HL-60/S4 treated with retinoic acid at 250 ng/mL for 4 days and 3 days (cell line): Measurements from ENCODE around the gene BHLHA15.

Source experiments
- in situ Hi-C: fragments of 300-500 bp; cut with MboI; formaldehyde crosslinking; loops from 2 replicates; pipeline ENCODE4 v1.7.0; 2022; ENCODE audit warnings: low sequenced_read_pairs

The BHLHA15 gene

DNA sequence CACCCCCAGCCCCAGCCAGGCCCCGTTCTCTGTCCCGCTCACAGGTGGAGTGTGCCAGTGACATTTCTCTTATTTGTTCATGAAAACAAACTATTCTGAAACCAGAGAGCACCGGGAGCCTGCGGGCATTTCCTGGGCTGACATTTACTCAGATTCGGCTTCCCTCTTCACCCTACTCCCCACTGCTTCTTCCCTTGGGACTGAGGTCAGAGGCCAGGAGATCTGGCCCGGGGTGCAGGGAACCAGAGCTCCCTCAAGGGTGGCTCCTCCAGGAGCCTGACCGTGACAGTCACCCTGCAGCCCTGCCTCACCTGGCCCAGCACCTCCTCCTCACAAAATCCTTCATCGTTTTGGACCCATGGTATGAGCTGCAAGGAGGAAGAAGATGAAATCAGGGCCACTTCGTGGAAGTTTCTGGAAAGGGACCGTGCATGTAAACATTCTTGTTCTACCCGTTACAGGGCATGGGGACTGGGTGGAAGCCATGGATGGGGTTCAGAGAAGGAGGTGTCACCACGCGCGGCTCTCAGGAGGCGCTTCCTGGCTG is 12.2 kb downstream of the BHLHA15 start:
- in situ Hi-C loops = no loop called here

DNA sequence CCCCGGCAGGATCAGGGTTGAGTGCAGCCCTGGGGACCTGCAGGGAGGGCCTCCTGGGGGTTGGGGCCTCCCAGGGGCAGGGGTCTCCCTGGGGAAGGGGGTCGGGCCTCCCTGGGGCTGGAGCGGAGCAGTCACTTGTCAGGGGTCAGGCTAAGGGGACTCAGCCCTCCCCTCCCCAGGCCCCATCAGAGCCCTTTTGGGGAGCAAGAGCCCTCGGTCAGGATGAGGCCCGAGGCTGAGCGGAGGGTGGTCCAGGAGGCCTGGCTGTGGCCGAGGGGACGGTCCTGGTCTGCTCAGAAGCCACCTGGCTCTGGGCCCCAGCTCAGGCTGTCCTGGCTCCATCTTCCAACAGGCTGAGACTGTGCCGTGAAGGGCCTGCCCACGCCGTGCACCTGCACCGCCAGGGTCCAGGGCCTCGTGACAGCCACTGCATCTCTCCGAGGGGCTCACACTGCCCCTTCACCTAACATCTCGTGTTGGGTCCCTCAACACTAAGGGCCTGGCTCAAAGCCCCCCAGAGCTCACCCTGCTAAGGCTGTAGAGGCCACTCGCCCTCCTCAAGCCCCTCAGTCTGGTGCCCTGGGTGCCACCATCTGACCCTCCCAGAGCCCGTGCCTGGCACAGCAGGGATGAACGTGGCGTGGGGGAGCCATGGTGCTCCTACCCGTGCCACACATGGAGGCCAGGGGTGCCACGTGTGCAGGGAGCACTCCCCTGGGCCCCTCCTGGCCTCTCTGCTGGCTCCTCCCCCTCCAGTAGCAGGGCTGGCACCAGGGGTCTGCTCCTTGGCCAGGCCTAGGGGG is 12.9 kb downstream of the BHLHA15 start:
- in situ Hi-C loops = no loop called here

DNA sequence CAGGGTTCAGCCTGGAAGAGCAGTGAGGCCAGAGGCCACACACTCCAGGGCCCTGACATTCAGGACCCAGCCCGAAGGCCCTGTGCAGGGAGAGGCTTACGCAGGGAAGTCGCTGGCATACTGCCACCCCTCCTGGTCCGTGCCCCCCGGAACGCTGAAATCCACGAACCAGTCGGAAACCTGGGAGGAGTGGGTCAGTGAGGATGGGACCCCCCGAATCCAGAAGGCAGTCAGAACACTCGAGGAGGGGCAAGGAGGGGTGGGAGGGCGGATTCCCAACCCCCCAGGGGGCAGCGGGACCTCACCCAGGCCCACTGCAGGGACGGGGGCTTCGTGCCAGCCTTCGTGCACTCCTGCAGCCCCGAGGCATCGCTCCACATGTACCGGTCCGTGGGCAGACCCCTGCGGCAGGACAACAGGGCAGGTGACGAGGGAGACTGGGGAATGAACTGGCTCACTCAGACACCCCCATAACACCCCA is 13.5 kb downstream of the BHLHA15 start:
- in situ Hi-C loops = no loop called here

DNA sequence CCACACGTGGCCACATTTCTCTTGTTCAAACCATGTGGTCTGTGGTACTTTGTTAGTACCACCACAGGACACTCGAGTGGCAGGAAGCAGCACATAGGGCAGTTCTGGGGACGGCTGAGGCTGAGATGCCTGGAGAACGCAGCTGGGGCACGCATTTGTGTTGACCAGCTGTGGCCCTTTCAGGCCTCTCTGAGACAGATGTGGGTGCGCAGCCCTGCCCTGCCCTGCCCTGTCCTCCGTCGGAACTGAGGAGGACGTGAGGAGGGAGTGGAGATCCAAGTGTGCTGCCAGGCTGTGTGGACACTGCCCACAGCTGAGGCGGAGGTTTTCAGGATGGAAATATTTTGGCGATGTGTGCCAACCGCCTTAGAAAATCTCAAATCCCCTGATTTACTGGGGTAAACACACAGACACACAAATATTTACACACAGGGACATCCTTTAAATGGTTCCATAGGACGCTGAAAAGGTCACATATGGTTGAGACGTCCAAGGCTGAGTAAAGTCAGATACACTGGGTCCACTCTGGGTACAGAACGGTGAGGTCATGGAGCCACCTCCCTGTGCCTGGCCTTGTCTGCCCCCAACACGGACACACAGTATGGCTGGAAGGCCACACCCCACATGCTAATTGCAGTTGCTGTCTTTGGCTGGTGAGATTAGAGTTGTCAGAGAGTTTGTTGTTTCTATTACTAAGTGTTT is 14.8 kb downstream of the BHLHA15 start:
- in situ Hi-C loops = no loop called here

DNA sequence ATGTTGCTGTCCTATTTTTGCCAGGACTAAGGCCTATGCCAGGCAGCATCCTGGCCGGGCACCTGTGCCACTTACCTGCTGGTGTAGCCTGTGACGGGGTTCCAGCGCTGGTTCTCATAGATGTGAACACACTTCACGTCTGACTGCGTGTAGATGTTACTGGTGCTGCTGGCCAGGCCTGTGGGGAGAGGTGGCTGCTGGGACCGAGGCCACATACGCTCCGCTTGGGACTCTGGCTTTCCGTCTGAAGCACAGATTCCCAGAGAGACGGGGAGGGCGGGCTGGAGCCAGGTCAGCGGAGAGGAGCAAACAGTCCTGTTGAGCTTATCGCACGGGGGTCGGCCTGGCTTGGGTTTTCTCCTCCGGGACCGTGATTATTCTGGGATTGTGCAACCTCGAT is 16.7 kb downstream of the BHLHA15 start:
- in situ Hi-C loops = no loop called here

GRCh38 chr7:98228801-98229200 is 17.6 kb downstream of the BHLHA15 start:
- in situ Hi-C loops = no loop called here

DNA sequence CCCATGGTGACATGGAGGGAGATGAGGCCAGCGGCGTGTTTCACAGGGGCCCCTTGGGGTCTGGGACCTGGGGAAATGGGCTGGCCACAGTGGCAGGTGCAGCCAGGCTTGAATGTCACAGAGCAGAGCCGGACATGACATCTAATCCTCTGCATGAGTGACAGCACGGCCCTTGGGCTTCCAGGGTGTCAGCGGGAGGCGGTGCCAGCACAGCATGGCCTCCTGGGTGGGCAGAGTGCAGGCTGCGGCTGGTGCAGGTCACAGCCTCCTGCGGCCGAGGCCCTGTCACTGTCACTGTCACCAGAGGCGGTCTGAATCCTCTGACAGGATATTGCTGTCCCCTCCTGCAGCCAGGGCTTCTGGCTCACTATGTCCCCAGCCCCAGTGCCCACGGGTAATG is 18.2 kb downstream of the BHLHA15 start:
- in situ Hi-C loops = no loop called here

GRCh38 chr7:98229991-98230745 is 18.9 kb downstream of the BHLHA15 start:
- in situ Hi-C loops = no loop called here

DNA sequence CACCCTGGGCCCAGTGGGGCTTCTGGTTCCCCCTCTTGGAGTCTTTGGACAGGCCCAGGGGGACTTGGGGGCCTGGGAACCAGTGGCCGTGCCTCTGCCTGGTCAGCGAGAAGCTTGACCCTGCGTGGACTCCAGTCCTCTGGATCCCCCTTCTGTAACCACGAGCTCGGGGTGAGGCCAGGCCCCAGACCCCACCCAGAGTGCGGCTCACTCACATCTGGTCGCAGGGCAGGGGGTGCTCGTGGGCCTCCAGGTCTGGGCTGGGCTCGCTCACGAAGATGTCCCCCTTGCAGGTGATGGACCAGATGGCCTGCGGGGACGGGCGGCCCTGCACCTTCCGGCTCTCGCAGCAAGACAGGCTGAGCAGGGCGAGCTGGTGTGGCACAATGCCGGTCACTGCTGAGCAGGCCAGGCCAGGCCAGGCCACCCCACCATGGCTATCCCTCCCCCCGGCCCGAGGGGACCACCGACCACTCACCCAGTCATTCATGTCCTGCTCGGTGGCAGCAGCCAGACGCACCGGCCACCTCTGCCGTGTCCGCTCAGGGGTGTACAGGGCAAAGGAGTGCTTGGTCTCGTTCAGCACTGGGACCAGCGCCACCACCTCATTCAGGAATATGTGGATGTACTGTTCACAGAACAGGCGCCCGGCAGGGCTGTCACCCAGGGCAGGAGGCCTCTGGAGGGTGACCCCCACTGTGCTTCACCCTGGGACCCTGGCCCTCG is 19.7 kb downstream of the BHLHA15 start:
- in situ Hi-C loops = no loop called here

DNA sequence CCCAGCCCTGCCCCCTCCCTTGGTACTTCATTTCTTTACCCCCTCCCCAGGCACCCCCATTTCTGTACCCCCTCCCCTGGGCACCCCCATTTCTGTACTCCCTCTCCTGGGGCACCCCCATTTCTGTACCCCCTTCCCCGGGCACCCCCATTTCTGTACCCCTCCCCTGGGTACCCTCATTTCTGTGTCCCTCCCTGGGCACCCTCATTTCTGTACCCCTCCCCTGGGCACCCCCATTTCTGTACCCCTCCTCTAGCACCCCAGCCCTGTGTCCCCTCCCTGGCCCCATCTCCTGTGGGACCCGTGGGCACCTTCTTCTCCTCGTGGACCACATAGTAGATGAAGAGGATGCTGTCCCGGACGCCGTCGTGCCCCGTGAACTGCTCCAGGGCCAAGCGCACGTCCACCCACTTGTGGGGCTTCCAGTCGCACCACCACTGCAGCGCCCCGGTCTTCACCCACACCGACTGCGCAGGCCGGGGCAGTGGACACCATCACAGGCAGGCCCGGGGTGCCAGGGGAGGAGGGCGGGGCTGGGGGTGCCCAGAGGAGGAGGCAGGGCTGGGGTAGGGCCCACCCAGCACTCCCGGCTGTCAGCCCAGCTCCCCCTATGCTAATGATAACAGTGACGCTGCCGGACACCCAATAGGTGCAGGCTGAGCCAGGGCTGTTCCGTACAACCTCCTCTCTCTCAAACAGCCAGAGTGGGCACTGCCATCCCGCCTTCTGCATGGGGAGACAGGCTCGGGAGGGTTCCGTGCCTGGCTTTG is 20.4 kb downstream of the BHLHA15 start:
- in situ Hi-C loops = no loop called here

DNA sequence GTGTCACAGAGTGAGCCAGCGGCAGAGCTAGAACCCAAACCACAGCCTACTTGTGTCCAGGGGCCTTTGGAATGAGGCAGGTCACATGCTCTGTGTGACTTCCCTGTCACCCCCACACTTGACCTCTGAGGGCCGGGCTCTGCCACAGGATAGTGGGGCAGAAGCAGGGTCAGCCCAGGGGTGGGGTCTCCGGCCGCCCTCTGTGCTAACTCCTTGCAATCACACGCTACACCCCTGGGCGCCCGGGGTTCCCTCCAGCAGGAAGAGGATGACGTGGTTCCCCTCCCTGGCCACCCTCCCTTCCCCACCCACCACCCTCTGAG is 21.0 kb downstream of the BHLHA15 start:
- in situ Hi-C loops = no loop called here

DNA sequence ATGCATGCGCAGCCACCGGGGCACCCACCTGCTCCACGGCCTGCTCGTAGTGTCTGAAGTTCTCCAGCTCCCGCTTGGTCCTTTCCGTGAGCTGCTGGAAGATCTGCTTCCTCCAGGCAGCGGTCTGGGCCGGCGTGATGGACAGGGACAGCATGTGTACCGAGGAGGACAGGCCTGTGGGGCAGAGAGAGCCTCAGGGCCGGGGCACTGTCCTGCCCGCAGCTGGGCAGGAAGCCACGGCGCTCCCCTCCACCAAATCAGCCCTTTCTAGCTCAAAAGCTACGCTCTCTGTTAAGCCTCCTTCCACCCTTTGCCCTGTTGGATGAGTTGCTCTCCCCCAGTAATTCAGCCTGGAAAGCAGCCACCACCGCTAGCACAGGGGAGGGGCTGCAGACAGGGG is 21.6 kb downstream of the BHLHA15 start:
- in situ Hi-C loops = no loop called here

DNA sequence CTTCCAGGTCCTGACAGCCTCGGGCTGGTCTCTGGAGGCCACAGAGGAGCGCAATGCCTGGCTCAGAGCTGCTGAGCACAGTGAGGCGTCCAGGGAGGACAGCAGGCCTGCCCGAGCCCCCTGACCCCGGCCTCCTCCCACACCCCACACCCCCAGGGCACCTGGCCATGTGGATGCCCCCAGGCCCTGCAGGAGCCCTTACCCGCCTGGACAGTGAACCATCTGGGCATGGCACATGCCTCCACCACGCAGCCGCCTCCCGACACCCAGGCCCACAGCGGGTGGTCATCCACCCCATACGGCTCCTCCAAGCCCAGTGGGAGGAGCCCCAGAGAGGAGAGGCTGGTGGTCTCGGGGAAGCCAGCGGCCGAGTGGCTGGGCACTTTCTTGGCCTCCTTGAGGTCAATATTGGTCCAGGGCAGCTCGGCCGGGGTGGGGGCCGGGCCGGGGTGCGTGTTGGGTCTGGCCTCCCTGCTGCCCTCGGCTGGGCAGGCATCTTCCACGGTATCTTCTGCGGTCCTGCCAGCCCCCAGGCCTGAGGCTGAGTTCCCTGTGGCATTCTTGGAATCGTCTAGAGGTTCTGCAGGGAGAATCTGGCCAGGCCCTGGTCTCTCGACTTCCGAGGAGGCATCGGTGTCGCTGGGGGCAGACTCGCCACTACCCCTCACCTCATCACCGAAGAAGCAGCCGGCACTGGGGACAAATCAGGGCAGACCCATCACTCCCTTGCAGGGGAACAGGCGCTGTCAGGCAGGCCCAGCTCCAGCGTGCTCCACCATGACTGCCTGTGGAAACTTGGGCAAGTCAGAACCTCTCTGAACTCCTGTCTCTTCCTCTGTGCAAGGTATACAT is 22.2 kb downstream of the BHLHA15 start:
- in situ Hi-C loops = no loop called here

DNA sequence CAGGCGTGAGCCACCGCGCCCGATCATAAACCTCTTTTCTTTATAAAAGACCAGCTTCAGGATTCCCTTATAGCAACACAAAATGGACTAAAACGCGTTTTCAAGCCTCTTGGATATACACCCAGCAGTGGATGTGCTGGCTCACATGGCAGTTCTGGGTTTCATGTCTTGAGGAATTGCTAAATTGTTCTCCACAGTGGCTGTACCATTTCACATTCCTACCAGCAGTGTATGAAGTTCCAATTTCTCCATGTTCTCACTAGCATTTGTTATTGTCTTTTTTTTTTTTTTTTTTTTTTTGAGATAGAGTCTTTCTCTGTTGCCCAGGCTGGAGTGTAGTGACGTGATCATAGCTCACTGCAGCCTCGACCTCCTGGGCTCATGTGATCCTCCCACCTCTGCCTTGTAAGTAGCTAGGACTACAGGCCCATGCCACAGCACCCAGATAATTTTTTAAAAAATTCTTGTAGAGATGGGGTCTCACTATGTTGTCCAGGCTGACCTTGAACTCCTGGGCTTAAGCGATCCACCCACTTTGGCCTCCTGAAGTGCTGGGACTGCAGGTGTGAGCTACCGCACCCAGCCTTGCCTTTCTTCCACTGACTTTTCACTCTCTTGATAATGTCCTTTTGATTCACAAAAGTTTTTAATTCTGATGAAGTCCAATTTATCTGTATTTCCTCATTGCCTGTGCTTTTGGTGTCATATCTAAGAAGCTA is 23.3 kb downstream of the BHLHA15 start:
- in situ Hi-C loops = no loop called here

DNA sequence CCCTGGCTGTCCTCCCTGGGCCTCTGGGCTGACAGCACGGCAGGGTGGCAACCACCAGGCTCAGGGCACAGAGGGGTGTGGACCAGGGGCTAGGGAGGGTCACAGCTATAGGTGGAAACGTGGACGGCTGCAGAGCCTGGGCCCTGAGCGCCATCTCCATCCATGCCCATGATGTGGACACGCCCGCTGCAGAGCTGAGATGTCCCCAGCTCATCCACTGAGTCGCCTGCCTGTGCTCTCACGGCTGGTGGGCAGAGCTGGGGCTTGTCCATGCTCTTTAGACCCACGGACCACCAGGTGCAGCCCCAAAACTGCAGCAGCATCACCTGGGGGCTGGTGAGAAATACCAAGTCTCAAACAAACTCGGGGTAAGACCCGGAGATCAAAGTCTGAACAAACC is 24.7 kb downstream of the BHLHA15 start:
- in situ Hi-C loops = no loop called here

- in situ Hi-C loops = no loop called here
Observed at GRCh38 chr7:98236355-98237185, 25.3 kb downstream of the BHLHA15 start.

GRCh38 chr7:98238076-98238475 is 26.8 kb downstream of the BHLHA15 start:
- in situ Hi-C loops = no loop called here

DNA sequence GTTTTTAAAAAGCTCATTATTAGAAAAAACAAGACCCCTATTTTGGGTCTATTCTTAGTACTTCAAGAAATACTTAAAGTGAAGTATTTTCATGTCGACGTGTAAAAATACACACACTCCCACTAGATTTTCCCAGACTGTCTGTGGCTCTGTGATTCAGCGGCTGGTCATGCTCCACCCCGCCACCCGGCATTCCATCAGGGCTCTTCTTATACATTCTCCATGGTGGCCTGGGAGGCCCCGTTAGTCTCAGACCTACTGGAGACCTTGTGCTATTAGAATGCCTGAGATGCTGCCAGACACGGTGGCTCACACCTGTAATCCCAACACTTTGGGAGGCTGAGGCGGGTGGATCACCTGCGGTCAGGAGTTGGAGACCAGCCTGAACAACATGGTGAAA is 27.7 kb downstream of the BHLHA15 start:
- in situ Hi-C loops = no loop called here
